ENCODE data around the gene ITPR2.
"Not testable (repeated sequence)": the region's sequence is repeated elsewhere in the genome, so short reads cannot be mapped to it uniquely, and the experiment has no call there.

DNA sequence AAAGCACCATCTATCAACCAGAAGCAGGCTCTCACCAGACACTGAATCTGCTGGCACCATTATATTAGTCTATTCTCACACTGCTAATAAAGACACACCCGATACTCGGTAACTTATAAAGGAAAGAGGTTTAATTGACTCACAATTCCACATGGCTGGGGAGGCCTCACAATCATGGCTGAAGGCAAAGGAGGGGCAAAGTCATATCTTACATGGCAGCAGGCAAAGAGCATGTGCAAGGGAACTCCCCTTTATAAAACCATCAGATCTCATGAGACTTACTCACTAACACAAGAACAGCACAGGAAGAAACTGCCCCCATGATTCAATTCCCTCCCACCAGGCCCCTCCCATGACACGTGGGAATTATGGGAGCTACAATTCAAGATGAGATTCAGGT lies 188.6 kb downstream of the ITPR2 start:
- TF ChIP-seq, protein P1, sequence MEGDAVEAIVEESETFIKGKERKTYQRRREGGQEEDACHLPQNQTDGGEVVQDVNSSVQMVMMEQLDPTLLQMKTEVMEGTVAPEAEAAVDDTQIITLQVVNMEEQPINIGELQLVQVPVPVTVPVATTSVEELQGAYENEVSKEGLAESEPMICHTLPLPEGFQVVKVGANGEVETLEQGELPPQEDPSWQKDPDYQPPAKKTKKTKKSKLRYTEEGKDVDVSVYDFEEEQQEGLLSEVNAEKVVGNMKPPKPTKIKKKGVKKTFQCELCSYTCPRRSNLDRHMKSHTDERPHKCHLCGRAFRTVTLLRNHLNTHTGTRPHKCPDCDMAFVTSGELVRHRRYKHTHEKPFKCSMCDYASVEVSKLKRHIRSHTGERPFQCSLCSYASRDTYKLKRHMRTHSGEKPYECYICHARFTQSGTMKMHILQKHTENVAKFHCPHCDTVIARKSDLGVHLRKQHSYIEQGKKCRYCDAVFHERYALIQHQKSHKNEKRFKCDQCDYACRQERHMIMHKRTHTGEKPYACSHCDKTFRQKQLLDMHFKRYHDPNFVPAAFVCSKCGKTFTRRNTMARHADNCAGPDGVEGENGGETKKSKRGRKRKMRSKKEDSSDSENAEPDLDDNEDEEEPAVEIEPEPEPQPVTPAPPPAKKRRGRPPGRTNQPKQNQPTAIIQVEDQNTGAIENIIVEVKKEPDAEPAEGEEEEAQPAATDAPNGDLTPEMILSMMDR (conservative IDR thresholded peaks at IDR 0.05; ENCODE audit: low read depth, low read length): not testable (repeated sequence)
- not testable (repeated sequence) for TF ChIP-seq EZH2 (IDR thresholded peaks at IDR 0.05; ENCODE audit: low read length, unreplicated experiment); EZH2phosphoT487 (IDR thresholded peaks at IDR 0.05; ENCODE audit: borderline replicate concordance, low read length)

Measured in PC-3 (cell line).